Testis (tissue), 3 donors: ENCODE data around the gene NAB2. TPM values are rescaled to one million over a fixed set of nuclear protein-coding genes. Genes with fewer than 3 reads are reported as not detected.

Experiments
- DNase-seq: peaks from one replicate; pipeline ENCODE4 v3.0.0-alpha.2; 2019
- H3K27ac ChIP-seq, 2 donors: fragments of 200-600 bp; sonication (generic); one replicate each; pipeline ENCODE4 v1.5.1; 2019
- H3K27me3 ChIP-seq: fragments of 200-600 bp; sonication (generic); one replicate; pipeline ENCODE4 v1.5.1; 2019
- H3K36me3 ChIP-seq: fragments of 200-600 bp; sonication (generic); one replicate; pipeline ENCODE4 v1.5.1; 2017; ENCODE audit warnings: low read depth; ENCODE audit errors: missing control alignments
- H3K4me1 ChIP-seq: fragments of 200-600 bp; sonication (generic); one replicate; pipeline ENCODE4 v1.5.1; 2019
- H3K4me3 ChIP-seq, 2 donors: fragments of 200-600 bp; sonication (generic); one replicate each; pipeline ENCODE4 v1.5.1; 2017 to 2019
- H3K9me3 ChIP-seq: fragments of 200-600 bp; sonication (generic); one replicate; pipeline ENCODE4 v1.5.1; 2017
- POLR2A ChIP-seq: fragments of 450-650 bp; IDR thresholded peaks from one replicate; pipeline ENCODE4 v1.6.1; 2017; ENCODE audit warnings: antibody characterized with exemption, mild to moderate bottlenecking, moderate library complexity
- WGBS, 2 donors: methylation state at CpG; one replicate each; pipeline ENCODE4 v1.1.5; 2018; 5-methylcytosine and 5-hydroxymethylcytosine counted together
- intact Hi-C: fragments of 100-400 bp; cut with DNase I; formaldehyde crosslinking; loops from one replicate; pipeline ENCODE4 v1.15.1; 2023; ENCODE audit warnings: low total_unique reads
- polyA plus RNA-seq: library from polyadenylated mRNA; stranded (reverse); fragments of 350-450 nt; fragmentation: Illumina TruSeq; extraction: RNeasy Lipid Tissue Mini Kit (QIAGEN cat#74804); gene quantifications from one replicate; pipeline ENCODE4 v1.2.3, GENCODE V29; 2014; ENCODE audit warnings: low read depth, low replicate concordance; ENCODE audit not compliant: insufficient read depth
- total RNA-seq, 2 donors: library from RNA; depleted of rRNA; stranded (reverse); fragments of >200 nt; gene quantifications; one replicate each; pipeline ENCODE4 v1.2.3, GENCODE V29; 2016
- TF ChIP-seq, protein P1 (sequence below), 3 experiments: fragments of 450-650 bp in 2 of 3; fragments of 200-600 bp in 1 of 3; sonication (generic) in 1 of 3; IDR thresholded peaks; one replicate each; pipeline ENCODE4 v1.5.1; 2016 to 2019; ENCODE audit warnings: antibody characterized with exemption in 3 of 3, mild to moderate bottlenecking in 2 of 3, moderate library complexity in 1 of 3

Gene NAB2
- total and polyA plus RNA-seq, 3 donors from 2014 or later = 31.4 to 59.5 (median 45.7) TPM

DNA sequence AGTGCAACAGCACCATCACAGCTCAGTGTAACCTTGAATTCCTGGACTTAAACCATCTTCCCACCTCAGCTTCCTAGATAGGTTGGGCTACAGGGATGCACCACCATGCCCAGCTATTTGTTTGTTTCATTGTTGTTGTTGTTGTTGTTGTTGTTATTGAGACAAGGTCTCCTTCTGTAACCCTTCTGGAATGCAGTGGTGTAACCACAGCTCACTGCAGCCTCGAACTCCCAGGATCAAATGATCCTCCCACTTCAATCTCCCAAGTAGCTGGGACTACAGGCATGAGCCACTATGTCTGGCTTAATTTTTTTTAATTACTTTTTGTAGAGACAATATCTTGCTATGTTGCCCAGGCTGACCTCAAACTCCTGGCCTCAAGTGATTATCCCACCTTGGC, 9.1 kb upstream of the NAB2 start:
- H3K27ac ChIP-seq = no peak overlapping the region
- H3K36me3 ChIP-seq = no peaks in the 10 kb centered on the region
- no peak for DNase-seq
- no peak overlapping the region for H3K4me3 ChIP-seq
- H3K9me3 ChIP-seq = no peaks in the 10 kb centered on the region
- intact Hi-C loops = no loop called here
- H3K4me1 ChIP-seq = peaks cover 10% of the 10 kb centered on the region
- no peak for TF ChIP-seq POLR2A
- TF ChIP-seq, protein P1, sequence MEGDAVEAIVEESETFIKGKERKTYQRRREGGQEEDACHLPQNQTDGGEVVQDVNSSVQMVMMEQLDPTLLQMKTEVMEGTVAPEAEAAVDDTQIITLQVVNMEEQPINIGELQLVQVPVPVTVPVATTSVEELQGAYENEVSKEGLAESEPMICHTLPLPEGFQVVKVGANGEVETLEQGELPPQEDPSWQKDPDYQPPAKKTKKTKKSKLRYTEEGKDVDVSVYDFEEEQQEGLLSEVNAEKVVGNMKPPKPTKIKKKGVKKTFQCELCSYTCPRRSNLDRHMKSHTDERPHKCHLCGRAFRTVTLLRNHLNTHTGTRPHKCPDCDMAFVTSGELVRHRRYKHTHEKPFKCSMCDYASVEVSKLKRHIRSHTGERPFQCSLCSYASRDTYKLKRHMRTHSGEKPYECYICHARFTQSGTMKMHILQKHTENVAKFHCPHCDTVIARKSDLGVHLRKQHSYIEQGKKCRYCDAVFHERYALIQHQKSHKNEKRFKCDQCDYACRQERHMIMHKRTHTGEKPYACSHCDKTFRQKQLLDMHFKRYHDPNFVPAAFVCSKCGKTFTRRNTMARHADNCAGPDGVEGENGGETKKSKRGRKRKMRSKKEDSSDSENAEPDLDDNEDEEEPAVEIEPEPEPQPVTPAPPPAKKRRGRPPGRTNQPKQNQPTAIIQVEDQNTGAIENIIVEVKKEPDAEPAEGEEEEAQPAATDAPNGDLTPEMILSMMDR (IDR thresholded peaks at IDR 0.05) = no peak
- no peaks in the 10 kb centered on the region for H3K27me3 ChIP-seq
- WGBS, 2 donors = 57 to 59% methylated on average over 1 of the region's 1 CpG

DNA sequence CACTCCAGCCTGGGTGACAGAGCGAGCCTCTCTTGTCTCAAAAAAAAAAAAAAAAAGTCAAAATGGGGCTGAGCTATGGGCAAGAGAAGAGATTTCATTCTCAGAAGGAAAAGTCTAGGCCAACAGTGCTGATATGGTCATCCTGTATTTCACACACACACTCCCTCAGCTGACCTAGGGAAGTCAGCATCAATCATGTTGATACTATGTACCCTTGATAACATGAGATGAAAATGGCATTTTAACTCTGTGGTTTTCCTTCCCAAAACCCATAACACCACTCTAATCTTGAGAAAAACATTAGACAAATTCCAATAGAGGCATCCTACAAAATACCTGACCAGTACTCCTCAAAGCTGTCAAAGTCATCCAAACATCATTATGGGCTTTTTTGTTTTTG, 8.1 kb upstream of the NAB2 start:
- Histone ChIP-seq H3K4me1 (peaks cover 14% of the 10 kb centered on the region), H3K4me3 (no peak overlapping the region), H3K27me3 (no peaks in the 10 kb centered on the region), H3K27ac (no peak overlapping the region), H3K36me3 (no peaks in the 10 kb centered on the region), H3K9me3 (no peaks in the 10 kb centered on the region)
- TF ChIP-seq POLR2A = no peak
- TF ChIP-seq, protein P1 (IDR thresholded peaks at IDR 0.05) = no peak
- WGBS, 2 donors = 80 to 90% methylated on average over 1 of the region's 1 CpG
- no peak for DNase-seq
- intact Hi-C loops = no loop called here

DNA sequence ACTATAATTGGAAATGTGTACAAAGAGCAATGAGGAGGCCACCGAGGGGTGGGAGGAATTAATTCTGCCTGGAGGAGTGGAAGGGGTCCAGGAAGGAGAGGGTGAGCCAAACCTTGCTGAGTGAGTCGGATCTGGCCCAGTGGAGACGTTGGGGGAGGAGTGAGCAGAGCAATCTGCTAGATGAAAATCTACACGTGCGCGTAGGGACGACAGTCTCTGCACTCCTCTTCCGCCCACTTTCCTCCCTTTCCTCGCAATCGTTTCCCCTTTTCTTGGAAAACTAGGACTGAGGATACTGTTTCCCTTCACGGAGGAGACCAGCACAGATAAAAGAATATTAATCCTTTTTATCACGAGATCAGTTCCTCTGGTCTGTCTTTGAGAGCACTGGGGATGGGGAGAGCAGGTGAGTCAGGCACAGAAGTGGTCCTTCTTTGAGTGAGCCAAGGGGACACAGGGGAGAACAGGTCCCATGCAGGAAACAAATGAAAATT, 2.9 kb upstream of the NAB2 start:
- DNase-seq = peak; percentile 71
- no peaks in the 10 kb centered on the region for H3K27me3 ChIP-seq
- 0 to 1% methylated on average over 12 of the region's 12 CpGs for WGBS, 2 donors
- peak overlapping the region; percentile 96 to 100 for H3K27ac ChIP-seq
- TF ChIP-seq, protein P1 (IDR thresholded peaks at IDR 0.05) = no peak
- TF ChIP-seq POLR2A = no peak
- intact Hi-C loops = no loop called here
- H3K36me3 ChIP-seq = no peaks in the 10 kb centered on the region
- peak overlapping the region; percentile 80 to 88 for H3K4me3 ChIP-seq
- no peaks in the 10 kb centered on the region for H3K9me3 ChIP-seq
- H3K4me1 ChIP-seq = peaks cover 21% of the 10 kb centered on the region

DNA sequence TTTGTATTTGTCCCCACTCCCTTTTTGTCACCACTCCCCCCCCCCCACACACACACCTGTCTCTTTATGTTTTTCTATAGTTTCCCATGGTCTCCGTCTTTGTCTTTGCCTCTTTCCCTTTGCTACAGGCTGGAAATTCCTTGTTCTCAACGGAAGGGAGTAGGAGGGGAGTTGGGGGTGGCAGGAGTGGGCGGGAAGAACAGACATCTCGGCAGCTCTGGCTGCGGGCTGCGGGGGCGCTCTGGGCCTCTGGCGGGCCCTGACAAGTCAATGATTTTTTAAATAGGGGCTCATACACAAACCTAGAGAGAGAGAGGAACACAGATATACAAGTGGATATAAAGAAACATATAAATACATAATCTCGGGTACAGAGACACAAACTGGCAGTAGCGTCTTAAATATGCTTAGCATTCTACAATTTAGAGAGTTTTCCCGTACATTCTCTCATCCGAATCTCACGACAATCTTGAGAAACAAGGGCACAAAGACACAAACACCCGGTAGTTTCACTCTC, 2.4 kb upstream of the NAB2 start:
- Histone ChIP-seq H3K36me3 (no peaks in the 10 kb centered on the region), H3K4me3 (peak overlapping the region; percentile 80 to 88), H3K9me3 (no peaks in the 10 kb centered on the region), H3K27me3 (no peaks in the 10 kb centered on the region), H3K27ac (peak overlapping the region; percentile 96 to 100), H3K4me1 (peaks cover 26% of the 10 kb centered on the region)
- TF ChIP-seq, protein P1 (IDR thresholded peaks at IDR 0.05) = peak in 1 of 3 experiments; percentile 8
- TF ChIP-seq POLR2A = no peak
- 0 to 1% methylated on average over 14 of the region's 14 CpGs for whole genome bisulfite sequencing, 2 donors
- intact Hi-C loops = no loop called here
- DNase-seq = peak; percentile 76
